GM19239 (cell line): Measurements from ENCODE around the gene SH3BGRL2.
"Not testable (repeated sequence)": the region's sequence is repeated elsewhere in the genome, so short reads cannot be mapped to it uniquely, and the experiment has no call there.

Experiments
- DNase-seq: peaks from one replicate; pipeline ENCODE4 v3.0.0; 2011; ENCODE audit warnings: low spot score; ENCODE audit not compliant: insufficient read length
- FAIRE-seq: peaks from 2 replicates; lab custom pipeline; 2011; peaks lifted over from hg19 to GRCh38; lab: Jason Lieb, UNC

Gene SH3BGRL2

DNA sequence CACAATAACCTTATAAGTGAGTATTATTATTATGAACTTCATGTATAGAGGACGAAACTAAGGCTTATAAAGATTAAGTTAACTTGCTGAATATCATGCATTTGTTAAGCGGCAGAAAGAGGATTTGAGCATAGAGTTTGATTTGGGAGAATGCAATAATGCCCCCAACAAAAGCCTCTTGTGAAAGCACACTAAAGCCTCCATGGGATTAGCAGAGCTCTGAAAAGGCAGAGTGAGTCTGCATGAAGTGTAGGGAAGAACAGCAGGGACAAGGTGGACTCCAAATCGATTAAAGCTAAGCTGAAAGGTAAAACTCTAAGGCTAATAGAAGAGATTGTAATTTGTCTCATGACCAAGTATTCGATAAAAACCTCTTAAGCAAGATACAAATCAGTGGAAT, 100.3 kb downstream of the SH3BGRL2 start:
- DNase-seq (no peak), FAIRE-seq (no peak)

GRCh38 chr6:79733388-79733787, 102.3 kb downstream of the SH3BGRL2 start:
- DNase-seq (no peak), FAIRE-seq (no peak)

DNA sequence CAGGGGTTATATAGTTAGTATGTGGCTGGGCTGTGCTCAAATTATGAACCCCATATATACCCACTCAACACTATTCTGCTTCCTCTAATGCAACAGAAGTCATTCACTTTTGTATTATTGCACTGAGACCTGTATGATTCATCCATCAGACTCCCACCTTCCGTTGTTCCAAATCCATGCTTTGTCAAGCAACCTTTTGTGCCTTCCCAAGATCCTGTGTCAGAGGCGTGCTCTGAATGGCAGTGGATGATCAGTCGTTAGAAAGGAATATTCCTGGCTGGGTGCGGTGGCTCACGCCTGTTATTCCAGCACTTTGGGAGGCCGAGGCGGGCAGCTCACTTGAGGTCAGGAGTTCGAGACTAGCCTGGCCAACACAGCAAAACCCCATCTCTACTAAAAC, 103.2 kb downstream of the SH3BGRL2 start:
- DNase-seq (no peak), FAIRE-seq (no peak)

DNA sequence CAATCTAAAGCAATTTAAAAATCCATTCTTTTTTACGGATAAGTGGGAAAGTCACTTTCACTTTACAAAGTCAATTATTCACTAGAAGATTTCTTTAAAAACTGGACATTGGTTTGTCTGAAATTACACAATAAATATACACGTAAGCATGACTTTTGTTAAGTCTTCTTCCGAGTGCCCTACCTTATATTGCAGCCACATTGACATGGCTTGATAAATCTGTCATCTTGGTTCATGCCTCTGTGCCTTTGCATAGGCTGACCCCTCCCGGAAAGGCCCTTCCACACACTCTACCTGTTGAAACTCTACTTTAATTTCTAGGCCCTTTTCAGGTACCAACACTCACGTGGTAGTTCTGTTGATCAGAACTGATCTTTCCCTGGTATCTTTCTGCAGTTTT, 104.1 kb downstream of the SH3BGRL2 start:
- DNase-seq (no peak), FAIRE-seq (no peak)

GRCh38 chr6:79737172-79737571, 106.0 kb downstream of the SH3BGRL2 start:
- no peak for FAIRE-seq
- DNase-seq, result no peak

DNA sequence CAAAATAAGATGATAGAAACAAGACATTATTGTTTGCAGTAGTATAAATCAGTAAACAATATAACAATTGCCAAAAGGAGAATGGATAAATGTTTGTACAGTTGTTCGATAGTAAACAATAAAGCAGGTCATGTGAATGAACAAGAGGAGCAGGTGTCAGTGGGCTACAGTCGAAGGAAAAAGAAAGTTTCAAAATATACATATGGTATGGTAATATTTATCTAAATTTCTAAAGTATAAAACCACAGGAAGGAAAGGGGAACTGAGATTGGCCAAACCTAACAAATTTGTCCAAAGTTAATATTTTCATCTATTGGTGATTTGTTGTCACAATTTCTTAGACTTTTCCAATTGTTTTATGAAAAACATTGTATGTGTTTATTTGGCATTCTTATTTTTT, 110.9 kb downstream of the SH3BGRL2 start:
- FAIRE-seq (no peak), DNase-seq (no peak)

DNA sequence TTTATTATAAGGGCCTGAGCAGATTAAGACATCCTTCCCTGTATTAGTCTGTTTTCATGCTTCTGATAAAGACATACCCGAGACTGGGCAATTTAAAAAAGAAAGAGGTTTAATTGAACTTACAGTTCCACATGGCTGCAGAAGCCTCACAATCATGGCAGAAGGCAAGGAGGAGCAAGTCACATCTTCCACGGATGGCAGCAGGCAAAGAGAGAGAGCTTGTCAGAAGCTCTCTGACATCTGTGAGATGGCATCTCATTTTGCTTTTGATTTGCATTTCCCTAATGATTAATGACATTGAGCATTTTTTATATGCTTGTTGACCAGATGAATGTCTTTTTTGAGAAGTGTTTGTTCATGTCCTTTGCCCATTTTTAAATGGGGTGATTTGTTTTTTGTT, 114.2 kb downstream of the SH3BGRL2 start:
- FAIRE-seq, DNase-seq: not testable (repeated sequence)

GRCh38 chr6:79746325-79746724, 115.2 kb downstream of the SH3BGRL2 start:
- not testable (repeated sequence) for FAIRE-seq, DNase-seq

DNA sequence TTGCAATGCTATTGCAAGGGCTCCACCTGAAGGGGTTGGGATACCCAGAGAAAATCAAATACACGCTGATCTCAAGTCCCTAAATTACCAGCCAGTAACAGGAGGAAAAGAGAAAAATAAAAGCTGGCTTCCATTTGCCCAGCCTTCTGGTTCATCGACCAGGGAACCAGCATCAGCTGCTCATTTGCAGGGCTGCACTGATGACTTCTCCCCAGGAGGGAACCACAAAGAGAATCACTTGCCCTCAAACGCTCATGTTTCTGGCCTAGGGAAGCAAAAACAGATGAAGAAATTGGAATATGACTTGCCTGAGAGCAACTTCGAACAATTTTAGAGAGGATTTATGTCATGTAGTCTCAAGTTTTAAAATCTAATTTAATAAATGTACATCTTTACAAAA, 119.7 kb downstream of the SH3BGRL2 start:
- DNase-seq (no peak), FAIRE-seq (no peak)
